ENCODE measurements around the gene SHD. TPM values are rescaled to one million over a fixed set of nuclear protein-coding genes. Genes with fewer than 3 reads are reported as not detected.
"Not testable (repeated sequence)": the region's sequence is repeated elsewhere in the genome, so short reads cannot be mapped to it uniquely, and the experiment has no call there.

The SHD gene
- total and polyA plus RNA-seq, 2 of the 13 experiments (the other 11 are each of a cell fraction or from before 2014, with no cell fraction given), result 0.11 to 0.20 TPM

GRCh38 chr19:4245938-4246337 lies 33.1 kb upstream of the SHD start:
- peaks cover 14% of the 10 kb centered on the region for H3K9me3 ChIP-seq (ENCODE audit: low read length)
- H3K9ac ChIP-seq (ENCODE audit: insufficient read depth, low read depth, low read length); intact Hi-C loops (cut with micrococcal nuclease; ENCODE audit: unreplicated experiment); CTCF ChIA-PET (ENCODE audit: low intra/inter-chr PET ratio, low total read pairs); DNase-seq (ENCODE audit: low spot score); H4K20me1 ChIP-seq (ENCODE audit: insufficient read depth, low read length); FAIRE-seq; POLR2A ChIA-PET; H3K79me2 ChIP-seq (ENCODE audit: insufficient read depth, low read length); BruUV-seq (replicated peaks); H2AFZ ChIP-seq (ENCODE audit: low read length); ATAC-seq; H3K4me3 ChIP-seq (replicated peaks in 1 of 3; ENCODE audit: insufficient read depth in 1 of 3, low read depth in 2 of 3, low read length in 3 of 3); H3K27me3 ChIP-seq (ENCODE audit: control insufficient read depth in 1 of 2, insufficient read depth in 2 of 2, low read length in 2 of 2); in situ Hi-C loops (cut with HindIII; ENCODE audit: extremely low pct_ligation_motif_present, low pct_unique_long_range_greater_than_20kb): not testable (repeated sequence)
- H3K27ac ChIP-seq (ENCODE audit: extremely low read length, insufficient read depth, low read length), result peak overlapping the region; percentile 96
- peaks cover 10 to 15% of the 10 kb centered on the region in 2 experiments; a peak in 4 of 5 replicates for H3K36me3 ChIP-seq (replicated peaks in 1 of 2; ENCODE audit: control insufficient read depth in 1 of 2, insufficient read depth in 2 of 2, low read length in 2 of 2)
- peak overlapping the region; percentile 75 for H3K4me2 ChIP-seq (ENCODE audit: low read depth, low read length)
- peaks cover 15% of the 10 kb centered on the region for H3K4me1 ChIP-seq (ENCODE audit: insufficient read depth, low read length)
- 96% methylated on average over 6 of the region's 6 CpGs for WGBS (ENCODE audit: low lambda C conversion rate)

- Histone ChIP-seq H3K79me2 (ENCODE audit: insufficient read depth, low read length) (no peaks in the 10 kb centered on the region), H3K4me1 (ENCODE audit: insufficient read depth, low read length) (peaks cover 15% of the 10 kb centered on the region), H3K27me3 (ENCODE audit: control insufficient read depth in 1 of 2, insufficient read depth in 2 of 2, low read length in 2 of 2) (no peaks in the 10 kb centered on the region; a peak in 2 of 5 replicates), H3K36me3 (replicated peaks in 1 of 2; ENCODE audit: control insufficient read depth in 1 of 2, insufficient read depth in 2 of 2, low read length in 2 of 2) (peaks cover 11 to 26% of the 10 kb centered on the region in 2 experiments; a peak in 4 of 5 replicates), H3K4me2 (ENCODE audit: low read depth, low read length) (peak within 1 kb of the TSS; percentile 82), H3K9me3 (ENCODE audit: low read length) (peaks cover 7% of the 10 kb centered on the region), H4K20me1 (ENCODE audit: insufficient read depth, low read length) (no peaks in the 10 kb centered on the region), H3K27ac (ENCODE audit: extremely low read length, insufficient read depth, low read length) (peak within 1 kb of the TSS; percentile 96), H2AFZ (ENCODE audit: low read length) (peak within 1 kb of the TSS; percentile 88), H3K4me3 (replicated peaks in 1 of 3; ENCODE audit: insufficient read depth in 1 of 3, low read depth in 2 of 3, low read length in 3 of 3) (peak within 1 kb of the TSS; percentile 72 to 89 (median 84)), H3K9ac (ENCODE audit: insufficient read depth, low read depth, low read length) (peak within 1 kb of the TSS; percentile 93)
- 2% methylated on average over 41 of the region's 45 CpGs for WGBS (ENCODE audit: low lambda C conversion rate)
- CTCF ChIA-PET (ENCODE audit: low intra/inter-chr PET ratio, low total read pairs), result no interaction called here
- BruUV-seq (replicated peaks), result TSS peak; percentile 99
- peak; percentile 95 for FAIRE-seq
- peak; percentile 95 for ATAC-seq
- POLR2A ChIA-PET, result interaction anchor here (0.5 to 1.3 kb wide), 13 partner anchors 13 to 486 kb away, joined by 3 to 25 read pairs (median 4); partner anchors contain the start of genes APBA3, CREB3L3, HDGFL2 and MPND
- in situ Hi-C loops (cut with HindIII; ENCODE audit: extremely low pct_ligation_motif_present, low pct_unique_long_range_greater_than_20kb), result no loop called here
- DNase-seq (ENCODE audit: low spot score), result peak; percentile 99
- intact Hi-C loops (cut with micrococcal nuclease; ENCODE audit: unreplicated experiment), result no loop called here
- TF ChIP-seq KMT2A (CRISPR knock-in tag; IDR thresholded peaks at IDR 0.05), result peak; percentile 81; the same call in 1 of the 2 replicates
- TF ChIP-seq ZNF501 (CRISPR knock-in tag; IDR thresholded peaks at IDR 0.05), result peak; percentile 90; the same call in 1 of the 2 replicates
- TF ChIP-seq TAF1 (CRISPR knock-in tag; IDR thresholded peaks at IDR 0.05), result peak; percentile 57; the same call in 1 of the 2 replicates
- TF ChIP-seq ZNF543 (CRISPR knock-in tag; IDR thresholded peaks at IDR 0.05), result no peak
- TF ChIP-seq KDM4B (CRISPR knock-in tag; IDR thresholded peaks at IDR 0.05), result peak; percentile 38; the same call in 1 of the 2 replicates
- TF ChIP-seq, protein P1, sequence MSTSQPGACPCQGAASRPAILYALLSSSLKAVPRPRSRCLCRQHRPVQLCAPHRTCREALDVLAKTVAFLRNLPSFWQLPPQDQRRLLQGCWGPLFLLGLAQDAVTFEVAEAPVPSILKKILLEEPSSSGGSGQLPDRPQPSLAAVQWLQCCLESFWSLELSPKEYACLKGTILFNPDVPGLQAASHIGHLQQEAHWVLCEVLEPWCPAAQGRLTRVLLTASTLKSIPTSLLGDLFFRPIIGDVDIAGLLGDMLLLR (CRISPR knock-in tag; IDR thresholded peaks at IDR 0.05), result no peak
- TF ChIP-seq MTF2 (CRISPR knock-in tag; IDR thresholded peaks at IDR 0.05; ENCODE audit: borderline replicate concordance), result no peak
- no peak for TF ChIP-seq NFRKB (IDR thresholded peaks at IDR 0.05)
- TF ChIP-seq HNRNPL (IDR thresholded peaks at IDR 0.05; ENCODE audit: low read depth, low read length), result peak; percentile 78; the same call in 1 of the 2 replicates
- TF ChIP-seq, protein P2, sequence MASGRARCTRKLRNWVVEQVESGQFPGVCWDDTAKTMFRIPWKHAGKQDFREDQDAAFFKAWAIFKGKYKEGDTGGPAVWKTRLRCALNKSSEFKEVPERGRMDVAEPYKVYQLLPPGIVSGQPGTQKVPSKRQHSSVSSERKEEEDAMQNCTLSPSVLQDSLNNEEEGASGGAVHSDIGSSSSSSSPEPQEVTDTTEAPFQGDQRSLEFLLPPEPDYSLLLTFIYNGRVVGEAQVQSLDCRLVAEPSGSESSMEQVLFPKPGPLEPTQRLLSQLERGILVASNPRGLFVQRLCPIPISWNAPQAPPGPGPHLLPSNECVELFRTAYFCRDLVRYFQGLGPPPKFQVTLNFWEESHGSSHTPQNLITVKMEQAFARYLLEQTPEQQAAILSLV (CRISPR knock-in tag; IDR thresholded peaks at IDR 0.05; ENCODE audit: borderline replicate concordance), result peak; percentile 24; the same call in 1 of the 2 replicates
- TF ChIP-seq SIN3A (IDR thresholded peaks at IDR 0.05; ENCODE audit: borderline replicate concordance, low read depth, low read length), result peak; percentile 45
- no peak for TF ChIP-seq DNMT1 (CRISPR knock-in tag; IDR thresholded peaks at IDR 0.05)
- no peak for TF ChIP-seq ZNF33A (CRISPR knock-in tag; IDR thresholded peaks at IDR 0.05; ENCODE audit: borderline replicate concordance)
These were observed 32.1 kb upstream of the SHD start, which contains the start of gene YJU2 for GRCh38 chr19:4246767-4247593. TSS of gene YJU2 (plus strand) at chr19:4247080. CDS start at chr19:4247147, 67 bp downstream.
